ENCODE data around the gene MBNL2.

Gene MBNL2

DNA sequence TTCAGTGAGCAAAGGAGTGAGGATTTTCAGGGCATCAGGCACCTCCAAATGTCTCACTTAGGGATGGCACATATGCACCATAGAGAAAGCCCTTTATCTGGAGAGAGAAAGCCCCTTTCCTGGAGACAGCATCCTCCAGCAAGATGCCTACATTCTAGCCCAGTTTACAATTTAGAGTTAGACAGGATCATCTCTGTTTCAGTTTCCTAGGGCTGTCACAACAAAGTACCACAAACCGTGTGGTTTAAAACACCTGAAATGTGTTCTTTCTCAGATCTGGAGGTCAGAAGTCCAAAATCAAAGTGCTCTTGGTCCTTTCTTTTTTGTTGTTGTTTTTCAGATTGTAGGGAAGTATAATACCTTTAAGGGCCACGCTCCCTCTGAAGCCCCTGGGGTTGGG lies 61.8 kb downstream of the MBNL2 start:
- Histone ChIP-seq H3K9me3 (ENCODE audit: severe bottlenecking) (no peaks in the 10 kb centered on the region), H3K36me3 (no peaks in the 10 kb centered on the region), H3K4me3 (ENCODE audit: low read depth, low read length) (no peak overlapping the region), H3K27ac (no peak overlapping the region), H3K27me3 (ENCODE audit: insufficient read depth, low read depth, severe bottlenecking) (no peaks in the 10 kb centered on the region)
- DNase-seq = no peak
- TF ChIP-seq, protein P1, sequence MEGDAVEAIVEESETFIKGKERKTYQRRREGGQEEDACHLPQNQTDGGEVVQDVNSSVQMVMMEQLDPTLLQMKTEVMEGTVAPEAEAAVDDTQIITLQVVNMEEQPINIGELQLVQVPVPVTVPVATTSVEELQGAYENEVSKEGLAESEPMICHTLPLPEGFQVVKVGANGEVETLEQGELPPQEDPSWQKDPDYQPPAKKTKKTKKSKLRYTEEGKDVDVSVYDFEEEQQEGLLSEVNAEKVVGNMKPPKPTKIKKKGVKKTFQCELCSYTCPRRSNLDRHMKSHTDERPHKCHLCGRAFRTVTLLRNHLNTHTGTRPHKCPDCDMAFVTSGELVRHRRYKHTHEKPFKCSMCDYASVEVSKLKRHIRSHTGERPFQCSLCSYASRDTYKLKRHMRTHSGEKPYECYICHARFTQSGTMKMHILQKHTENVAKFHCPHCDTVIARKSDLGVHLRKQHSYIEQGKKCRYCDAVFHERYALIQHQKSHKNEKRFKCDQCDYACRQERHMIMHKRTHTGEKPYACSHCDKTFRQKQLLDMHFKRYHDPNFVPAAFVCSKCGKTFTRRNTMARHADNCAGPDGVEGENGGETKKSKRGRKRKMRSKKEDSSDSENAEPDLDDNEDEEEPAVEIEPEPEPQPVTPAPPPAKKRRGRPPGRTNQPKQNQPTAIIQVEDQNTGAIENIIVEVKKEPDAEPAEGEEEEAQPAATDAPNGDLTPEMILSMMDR (IDR thresholded peaks at IDR 0.05; ENCODE audit: low read depth, low read length) = no peak

DNA sequence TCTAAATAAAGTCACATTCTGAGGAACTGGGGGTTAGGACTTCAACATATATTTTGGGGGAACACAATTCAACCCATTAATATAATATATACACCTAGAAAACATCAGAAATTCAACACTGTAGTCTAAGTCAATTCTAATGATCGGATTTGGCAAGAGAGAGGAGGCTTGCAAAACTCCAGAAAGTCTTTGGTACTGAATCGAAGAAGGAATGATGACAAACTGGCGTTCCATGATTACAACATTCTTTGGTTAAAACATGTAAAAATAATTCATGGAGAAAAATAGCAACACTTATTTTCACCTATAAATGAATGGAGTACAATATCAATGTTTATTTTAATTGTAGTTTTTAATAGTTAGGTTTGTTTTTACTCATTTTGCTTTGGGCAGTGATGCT lies 62.4 kb downstream of the MBNL2 start:
- DNase-seq = no peak
- Histone ChIP-seq H3K4me3 (ENCODE audit: low read depth, low read length) (no peak overlapping the region), H3K27me3 (ENCODE audit: insufficient read depth, low read depth, severe bottlenecking) (no peaks in the 10 kb centered on the region), H3K27ac (no peak overlapping the region), H3K9me3 (ENCODE audit: severe bottlenecking) (no peaks in the 10 kb centered on the region), H3K36me3 (no peaks in the 10 kb centered on the region)
- TF ChIP-seq, protein P1 (IDR thresholded peaks at IDR 0.05; ENCODE audit: low read depth, low read length) = no peak

- TF ChIP-seq, protein P1 (IDR thresholded peaks at IDR 0.05; ENCODE audit: low read depth, low read length) = no peak
- no peak for DNase-seq
- Histone ChIP-seq H3K27ac (no peak overlapping the region), H3K36me3 (no peaks in the 10 kb centered on the region), H3K9me3 (ENCODE audit: severe bottlenecking) (no peaks in the 10 kb centered on the region), H3K4me3 (ENCODE audit: low read depth, low read length) (no peak overlapping the region), H3K27me3 (ENCODE audit: insufficient read depth, low read depth, severe bottlenecking) (no peaks in the 10 kb centered on the region)
These were observed 63.3 kb downstream of the MBNL2 start for GRCh38 chr13:97285221-97285955.

DNA sequence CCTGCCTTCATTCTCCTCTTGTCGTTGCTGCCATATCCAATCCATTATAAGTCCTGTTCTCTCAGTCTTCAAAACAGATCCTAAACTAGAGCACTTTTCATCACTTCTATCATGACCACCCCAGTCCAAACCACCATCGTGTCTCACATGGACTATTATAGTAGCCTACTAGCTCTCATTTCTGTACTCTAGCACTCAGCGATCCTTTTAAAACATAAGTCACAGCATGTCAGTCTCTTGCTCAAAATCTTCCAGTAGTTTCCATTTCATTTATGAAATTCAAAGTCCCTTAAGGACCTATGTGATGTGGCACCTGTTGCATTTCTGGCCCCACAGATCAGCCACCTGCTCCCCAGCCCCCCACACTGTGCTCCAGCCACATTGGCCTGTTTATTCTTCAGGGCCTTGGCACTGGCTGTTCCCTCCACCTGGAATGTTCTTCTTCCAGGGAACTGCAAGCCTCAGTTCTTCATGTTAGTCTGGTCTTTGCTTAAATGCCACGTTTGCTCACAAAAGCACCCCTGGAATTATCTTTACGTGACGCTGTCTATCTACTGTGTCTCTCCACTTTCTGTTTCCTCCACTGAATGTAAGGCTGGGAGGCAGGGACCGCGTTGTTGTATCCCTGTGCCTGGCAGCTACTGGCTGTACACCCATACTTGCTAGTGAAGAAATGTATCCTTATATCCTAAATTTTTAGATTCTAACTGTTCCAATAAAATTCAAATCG lies 64.3 kb downstream of the MBNL2 start:
- no peak overlapping the region for H3K4me3 ChIP-seq (ENCODE audit: low read depth, low read length)
- H3K27me3 ChIP-seq (ENCODE audit: insufficient read depth, low read depth, severe bottlenecking) = no peaks in the 10 kb centered on the region
- H3K27ac ChIP-seq = no peak overlapping the region
- no peak for DNase-seq
- H3K9me3 ChIP-seq (ENCODE audit: severe bottlenecking) = no peaks in the 10 kb centered on the region
- TF ChIP-seq, protein P1 (IDR thresholded peaks at IDR 0.05; ENCODE audit: low read depth, low read length) = no peak
- H3K36me3 ChIP-seq = no peaks in the 10 kb centered on the region

GRCh38 chr13:97287047-97287383 lies 64.9 kb downstream of the MBNL2 start:
- Histone ChIP-seq H3K27ac (no peak overlapping the region), H3K36me3 (no peaks in the 10 kb centered on the region), H3K9me3 (ENCODE audit: severe bottlenecking) (no peaks in the 10 kb centered on the region), H3K4me3 (ENCODE audit: low read depth, low read length) (no peak overlapping the region), H3K27me3 (ENCODE audit: insufficient read depth, low read depth, severe bottlenecking) (no peaks in the 10 kb centered on the region)
- no peak for DNase-seq
- TF ChIP-seq, protein P1 (IDR thresholded peaks at IDR 0.05; ENCODE audit: low read depth, low read length) = no peak

All from WERI-Rb-1 (cell line).